ENCODE measurements around the gene RARB. TPM values are rescaled to one million over a fixed set of nuclear protein-coding genes. Genes with fewer than 3 reads are reported as not detected.

RARB gene
- total RNA-seq, 3 donors from 2014 or later, result 0.80 to 20.1 (median 8.2) TPM

DNA sequence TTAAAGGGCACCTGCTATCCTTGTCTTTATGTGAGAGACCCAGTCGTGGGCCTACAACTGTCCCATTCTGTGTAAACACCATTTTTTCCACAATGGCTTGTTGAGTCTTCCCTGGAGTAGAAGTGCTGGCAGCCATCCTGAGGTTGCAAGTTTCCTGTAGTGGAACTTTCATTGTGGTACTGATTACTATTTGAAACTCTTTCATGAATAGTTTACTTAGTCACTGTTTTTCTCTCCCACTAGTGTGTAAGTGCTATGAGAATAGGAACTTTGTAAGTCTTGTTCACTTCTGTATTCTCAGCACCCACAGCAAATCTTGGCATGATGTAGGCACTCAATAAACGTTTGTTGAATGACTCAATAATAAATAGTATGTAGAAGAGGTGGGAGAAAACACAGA is 48.6 kb downstream of the RARB start:
- H3K9me3 ChIP-seq, result no peaks in the 10 kb centered on the region
- TF ChIP-seq, protein P1, sequence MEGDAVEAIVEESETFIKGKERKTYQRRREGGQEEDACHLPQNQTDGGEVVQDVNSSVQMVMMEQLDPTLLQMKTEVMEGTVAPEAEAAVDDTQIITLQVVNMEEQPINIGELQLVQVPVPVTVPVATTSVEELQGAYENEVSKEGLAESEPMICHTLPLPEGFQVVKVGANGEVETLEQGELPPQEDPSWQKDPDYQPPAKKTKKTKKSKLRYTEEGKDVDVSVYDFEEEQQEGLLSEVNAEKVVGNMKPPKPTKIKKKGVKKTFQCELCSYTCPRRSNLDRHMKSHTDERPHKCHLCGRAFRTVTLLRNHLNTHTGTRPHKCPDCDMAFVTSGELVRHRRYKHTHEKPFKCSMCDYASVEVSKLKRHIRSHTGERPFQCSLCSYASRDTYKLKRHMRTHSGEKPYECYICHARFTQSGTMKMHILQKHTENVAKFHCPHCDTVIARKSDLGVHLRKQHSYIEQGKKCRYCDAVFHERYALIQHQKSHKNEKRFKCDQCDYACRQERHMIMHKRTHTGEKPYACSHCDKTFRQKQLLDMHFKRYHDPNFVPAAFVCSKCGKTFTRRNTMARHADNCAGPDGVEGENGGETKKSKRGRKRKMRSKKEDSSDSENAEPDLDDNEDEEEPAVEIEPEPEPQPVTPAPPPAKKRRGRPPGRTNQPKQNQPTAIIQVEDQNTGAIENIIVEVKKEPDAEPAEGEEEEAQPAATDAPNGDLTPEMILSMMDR (IDR thresholded peaks at IDR 0.05), result no peak
- TF ChIP-seq POLR2AphosphoS5 (IDR thresholded peaks at IDR 0.05), result no peak
- no peak for TF ChIP-seq POLR2A (IDR thresholded peaks at IDR 0.05)
- H3K27ac ChIP-seq, result peak overlapping the region in 1 of 2 donors; percentile 34
- no peak overlapping the region for H3K4me3 ChIP-seq
- H3K36me3 ChIP-seq, result no peaks in the 10 kb centered on the region
- H3K4me1 ChIP-seq, result peaks cover 0 to 5% of the 10 kb centered on the region in 2 donors
- DNase-seq (ENCODE audit: low spot score in 2 of 2), result no peak
- intact Hi-C loops (cut with DNase I; ENCODE audit: low total_unique reads), result no loop called here
- no peaks in the 10 kb centered on the region for H3K27me3 ChIP-seq

DNA sequence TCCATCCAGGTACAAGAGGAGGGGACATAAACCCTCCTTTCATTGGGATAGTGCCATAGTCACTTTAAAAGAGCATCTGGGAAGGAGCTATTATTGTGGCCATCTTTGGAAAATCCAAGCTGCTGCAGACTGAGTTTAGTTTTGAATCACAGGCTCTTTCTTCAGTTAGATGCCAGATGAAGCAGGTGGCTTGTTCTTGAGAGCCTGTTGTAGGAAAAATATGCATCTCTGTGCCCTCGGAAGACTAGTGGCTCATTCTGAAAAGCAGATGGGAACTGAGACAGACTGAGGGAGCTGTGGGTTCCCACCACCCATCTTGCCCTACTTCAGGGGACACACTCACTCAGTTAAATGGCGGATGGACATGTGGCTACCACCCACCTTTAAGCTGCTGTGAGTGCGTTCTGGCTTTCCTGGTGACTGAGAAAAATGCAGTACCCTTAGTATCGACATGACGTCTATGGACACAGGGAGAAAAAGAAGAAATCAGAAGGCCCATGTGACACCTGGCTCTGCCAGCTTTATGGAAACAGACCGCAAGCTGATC is 50.2 kb downstream of the RARB start:
- H3K36me3 ChIP-seq, result no peaks in the 10 kb centered on the region
- H3K4me3 ChIP-seq, result no peak overlapping the region
- H3K27me3 ChIP-seq, result no peaks in the 10 kb centered on the region
- no peak for DNase-seq (ENCODE audit: low spot score in 2 of 2)
- intact Hi-C loops (cut with DNase I; ENCODE audit: low total_unique reads), result no loop called here
- TF ChIP-seq POLR2A (IDR thresholded peaks at IDR 0.05) (no peak), POLR2AphosphoS5 (IDR thresholded peaks at IDR 0.05) (no peak)
- TF ChIP-seq, protein P1 (IDR thresholded peaks at IDR 0.05), result no peak
- H3K27ac ChIP-seq, result peak overlapping the region in 1 of 2 donors; percentile 25
- H3K9me3 ChIP-seq, result no peaks in the 10 kb centered on the region
- peaks cover 0 to 3% of the 10 kb centered on the region in 2 donors for H3K4me1 ChIP-seq

DNA sequence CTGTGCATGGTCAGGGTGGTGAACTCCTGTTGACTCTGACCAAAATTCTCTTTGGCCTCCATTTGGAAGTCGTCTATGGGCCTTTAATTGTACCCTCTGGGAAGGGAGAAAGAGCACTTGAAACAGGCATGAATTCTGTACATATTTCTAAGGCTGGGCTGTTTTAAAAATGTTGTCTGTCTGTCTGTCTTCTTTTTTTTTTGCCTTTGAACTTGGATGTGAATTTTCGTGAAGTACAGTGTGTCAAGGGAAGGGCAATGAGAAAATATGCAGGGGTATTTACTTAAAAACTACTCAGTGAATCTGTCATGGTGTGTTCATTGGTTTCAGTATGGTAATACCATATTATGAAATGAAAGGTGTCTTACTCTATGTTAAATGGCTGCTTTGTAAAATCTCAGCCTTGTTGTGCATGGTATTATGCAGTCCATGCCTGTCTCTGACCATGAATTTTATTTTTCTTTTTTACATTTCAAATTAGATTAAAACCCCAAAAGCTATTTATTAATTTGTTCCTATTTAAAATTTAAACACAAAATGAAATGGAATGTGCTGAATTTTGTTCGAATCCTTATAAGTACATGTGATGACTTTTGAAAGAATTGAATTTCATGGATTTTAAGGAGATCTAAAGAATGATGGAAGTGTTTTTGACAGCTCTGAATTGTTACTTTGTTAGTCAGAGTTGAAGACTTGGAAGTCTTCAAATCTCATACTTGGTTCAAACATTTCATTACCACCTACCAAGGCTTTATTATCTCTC is 51.1 kb downstream of the RARB start:
- Histone ChIP-seq H3K36me3 (no peaks in the 10 kb centered on the region), H3K4me3 (no peak overlapping the region), H3K27ac (peak overlapping the region in 1 of 2 donors; percentile 25), H3K9me3 (no peaks in the 10 kb centered on the region), H3K27me3 (no peaks in the 10 kb centered on the region), H3K4me1 (no peaks in the 10 kb centered on the region)
- TF ChIP-seq, protein P1 (IDR thresholded peaks at IDR 0.05), result no peak
- TF ChIP-seq POLR2A (IDR thresholded peaks at IDR 0.05) (no peak), POLR2AphosphoS5 (IDR thresholded peaks at IDR 0.05) (no peak)
- intact Hi-C loops (cut with DNase I; ENCODE audit: low total_unique reads), result no loop called here
- DNase-seq (ENCODE audit: low spot score in 2 of 2), result no peak

DNA sequence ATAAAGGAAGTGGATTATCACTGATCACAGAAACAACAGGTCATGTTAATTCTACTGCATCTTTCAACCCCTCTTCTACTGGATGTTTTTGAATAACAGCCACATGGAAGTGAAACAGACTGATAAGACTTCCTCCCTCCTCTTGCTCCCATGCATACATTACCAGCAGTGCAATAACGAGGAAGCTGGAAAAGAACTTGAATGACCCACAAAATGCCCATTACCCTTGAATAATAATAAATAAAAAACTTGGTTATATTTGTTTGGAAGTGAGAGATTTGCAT is 51.6 kb downstream of the RARB start:
- no peaks in the 10 kb centered on the region for H3K4me1 ChIP-seq
- H3K27ac ChIP-seq, result no peak overlapping the region

DNA sequence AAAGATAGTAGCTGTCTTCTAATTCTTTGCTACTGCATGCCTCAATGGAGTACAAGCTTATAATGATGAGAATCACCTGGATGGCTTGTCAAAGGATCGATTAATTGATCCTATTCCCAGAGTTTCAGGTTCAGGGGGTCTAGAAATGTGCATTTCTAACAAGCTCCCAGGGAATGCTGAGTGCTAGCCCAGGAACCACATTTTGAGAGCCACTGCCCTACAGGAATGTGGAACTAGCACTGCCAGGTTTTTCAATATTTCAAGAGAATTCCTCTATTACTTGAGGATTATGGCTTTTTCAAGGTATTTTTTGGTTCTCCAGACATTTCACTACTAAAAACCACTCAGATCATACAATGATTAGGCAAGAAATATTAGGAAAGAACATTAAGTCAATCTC is 52.7 kb downstream of the RARB start:
- intact Hi-C loops (cut with DNase I; ENCODE audit: low total_unique reads), result no loop called here
- Histone ChIP-seq H3K27me3 (no peaks in the 10 kb centered on the region), H3K36me3 (no peaks in the 10 kb centered on the region), H3K4me3 (no peak overlapping the region), H3K4me1 (no peaks in the 10 kb centered on the region), H3K27ac (no peak overlapping the region), H3K9me3 (no peaks in the 10 kb centered on the region)
- DNase-seq (ENCODE audit: low spot score in 2 of 2), result no peak
- TF ChIP-seq, protein P1 (IDR thresholded peaks at IDR 0.05), result no peak
- TF ChIP-seq POLR2AphosphoS5 (IDR thresholded peaks at IDR 0.05) (no peak), POLR2A (IDR thresholded peaks at IDR 0.05) (no peak)

More for the DNA sequence above, 51.6 kb downstream of the RARB start:
- intact Hi-C loops (cut with DNase I; ENCODE audit: low total_unique reads), result no loop called here
- DNase-seq (ENCODE audit: low spot score in 2 of 2), result no peak
- Histone ChIP-seq H3K36me3 (no peaks in the 10 kb centered on the region), H3K4me3 (no peak overlapping the region), H3K27me3 (no peaks in the 10 kb centered on the region), H3K9me3 (no peaks in the 10 kb centered on the region)
- TF ChIP-seq POLR2AphosphoS5 (IDR thresholded peaks at IDR 0.05), result no peak
- TF ChIP-seq POLR2A (IDR thresholded peaks at IDR 0.05), result no peak
- TF ChIP-seq, protein P1 (IDR thresholded peaks at IDR 0.05), result no peak

Measured in breast epithelium (tissue), 4 donors.